SK-MEL-5 (cell line): ENCODE measurements around the gene CCDC183. TPM values are rescaled to one million over a fixed set of nuclear protein-coding genes. Genes with fewer than 3 reads are reported as not detected.
"Not testable (repeated sequence)": the region's sequence is repeated elsewhere in the genome, so short reads cannot be mapped to it uniquely, and the experiment has no call there.

Experiments
- DNase-seq: peaks from one replicate; pipeline ENCODE4 v3.0.0-alpha.2; 2016; ENCODE audit warnings: low read depth, low spot score
- in situ Hi-C: cut with HindIII; loops from 2 replicates; pipeline ENCODE4 v1.10.0; 2016; ENCODE audit warnings: low sequenced_read_pairs, high pct_unique_total_duplicates, low pct_unique_long_range_greater_than_20kb
- total RNA-seq: library from RNA; depleted of rRNA; stranded (reverse); fragments of >200 nt; shearing (Covaris generic); gene quantifications from 2 replicates; pipeline ENCODE4 v1.2.3, GENCODE V29; 2014

The CCDC183 gene
- total RNA-seq, 1 experiment from 2014 or later = 0.42 TPM

- no peak for DNase-seq
- in situ Hi-C loops = no loop called here
Observed at GRCh38 chr9:136826188-136826541, 30.0 kb downstream of the CCDC183 start.

DNA sequence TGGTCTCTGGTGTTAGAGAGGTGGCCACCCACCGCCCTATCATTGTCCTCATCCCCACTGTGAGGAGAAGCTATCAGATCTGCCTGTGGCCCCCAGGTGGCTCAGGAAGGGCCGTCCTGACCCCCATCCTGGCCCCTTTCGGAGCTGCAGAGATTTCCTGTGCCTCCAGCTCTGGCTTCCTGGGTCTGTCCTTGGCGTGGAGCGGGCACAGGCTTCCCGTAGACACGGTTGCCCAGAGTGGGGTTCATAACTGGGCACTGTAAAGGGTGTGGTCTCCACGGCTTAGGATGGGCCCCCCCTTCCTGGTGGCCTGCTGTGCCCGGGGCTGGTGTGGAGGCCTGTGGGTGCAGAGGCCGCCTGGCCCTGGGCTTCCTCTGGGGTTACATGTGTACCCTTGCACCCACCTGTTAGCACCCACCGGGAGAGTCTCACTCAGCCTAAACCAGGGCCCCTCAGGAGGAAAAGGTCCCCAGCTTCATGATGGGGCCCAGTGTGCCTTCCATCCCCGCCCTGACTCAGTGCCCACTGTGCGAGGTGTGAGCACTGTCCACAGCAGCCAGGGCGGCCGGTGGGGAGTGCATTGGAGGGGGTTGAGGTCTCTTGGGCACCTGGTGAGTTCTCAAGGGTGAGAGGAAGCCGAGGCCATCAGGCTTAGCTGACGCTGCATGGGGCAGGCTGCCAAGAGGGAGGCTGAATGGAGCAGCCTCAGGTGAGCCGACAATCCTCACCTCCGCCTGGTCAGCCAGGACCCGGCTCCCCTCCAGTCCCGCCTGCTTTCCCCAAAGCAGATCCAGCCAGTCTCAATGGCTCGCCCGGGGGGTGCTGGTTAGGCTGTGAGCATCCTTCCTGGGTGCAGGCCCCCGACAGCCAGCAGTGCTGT lies 30.8 kb downstream of the CCDC183 start:
- in situ Hi-C loops = no loop called here
- no peak for DNase-seq

- in situ Hi-C loops = no loop called here
- DNase-seq = no peak
Observed at GRCh38 chr9:136827794-136828473, 31.8 kb downstream of the CCDC183 start.

DNA sequence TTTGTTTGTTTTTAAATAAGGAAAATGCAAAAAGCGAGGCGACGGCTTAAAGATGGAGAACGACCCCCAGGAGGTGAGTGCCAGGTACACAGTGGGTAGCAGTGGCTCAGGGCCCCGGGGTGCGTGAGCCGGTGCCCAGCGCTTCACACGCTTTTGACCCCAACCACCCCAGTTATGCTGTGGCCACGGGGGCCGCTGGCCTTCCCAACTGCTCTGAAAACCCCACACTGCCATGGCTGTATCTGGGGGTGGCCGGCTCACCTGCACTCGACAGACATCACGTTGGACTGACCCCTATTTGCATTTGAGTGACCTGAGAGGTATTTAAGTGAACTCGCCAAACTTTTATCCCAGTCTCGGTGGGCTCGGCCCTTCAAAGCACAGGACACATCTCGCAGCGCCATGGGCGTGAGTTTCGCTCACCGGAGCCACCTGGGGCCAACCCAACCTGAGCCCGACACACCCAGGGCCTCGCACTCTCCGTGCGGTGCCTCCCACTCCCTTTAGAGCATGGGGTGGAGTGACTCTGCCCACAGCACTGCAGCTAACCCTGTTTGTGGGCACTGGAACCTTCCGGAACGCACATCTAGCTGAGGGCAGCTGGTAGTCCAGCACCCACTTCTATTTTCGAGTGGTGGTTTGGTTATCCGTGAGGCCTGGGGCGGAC lies 32.5 kb downstream of the CCDC183 start:
- in situ Hi-C loops = no loop called here
- DNase-seq = no peak

- in situ Hi-C loops = no loop called here
- DNase-seq = no peak
Observed at GRCh38 chr9:136829412-136829811, 33.3 kb downstream of the CCDC183 start.

DNA sequence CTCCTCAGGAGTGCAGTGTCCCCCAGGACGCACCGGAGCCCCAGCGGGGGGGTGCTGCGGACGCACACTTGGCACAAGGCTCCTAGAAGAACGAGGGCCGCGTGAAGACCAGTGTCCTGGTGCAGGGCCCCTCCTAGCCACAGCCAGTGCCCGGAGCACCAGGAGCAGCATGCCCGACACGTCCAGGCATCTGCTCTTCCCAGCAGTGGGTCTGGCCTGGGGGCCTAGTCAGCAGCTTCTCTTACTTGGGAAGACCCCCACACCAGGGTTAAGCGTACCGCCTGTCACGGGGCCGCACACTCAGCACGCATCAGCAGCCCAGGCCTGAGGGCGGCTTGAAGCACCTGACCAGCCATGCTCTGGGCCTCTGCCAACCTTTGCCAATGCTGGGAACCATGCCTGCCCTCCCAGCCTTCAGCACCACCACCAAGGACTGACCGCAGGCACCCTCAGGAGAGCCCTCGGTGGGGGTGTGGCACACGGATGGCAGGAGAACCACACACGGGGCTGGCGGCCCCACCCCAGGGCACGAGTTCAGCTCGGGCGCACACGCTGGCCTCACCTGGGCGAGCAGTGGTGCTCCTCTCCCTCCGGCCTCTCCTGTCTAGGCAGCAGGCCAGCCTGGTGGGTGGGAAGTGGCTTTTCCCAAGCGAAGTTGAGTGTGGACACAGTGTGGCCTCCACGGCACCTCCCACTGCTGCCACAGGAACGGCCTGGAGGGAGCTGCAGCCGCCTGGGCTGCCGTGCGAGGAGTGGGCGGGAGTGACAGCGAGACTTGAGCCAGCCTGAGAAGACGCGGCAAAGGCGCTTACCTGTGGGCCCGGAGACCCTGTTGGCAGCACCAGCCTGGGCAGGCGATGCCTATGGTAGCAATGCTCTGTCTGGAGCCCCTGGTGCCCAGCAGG lies 34.1 kb downstream of the CCDC183 start:
- in situ Hi-C loops = no loop called here
- DNase-seq = no peak

DNA sequence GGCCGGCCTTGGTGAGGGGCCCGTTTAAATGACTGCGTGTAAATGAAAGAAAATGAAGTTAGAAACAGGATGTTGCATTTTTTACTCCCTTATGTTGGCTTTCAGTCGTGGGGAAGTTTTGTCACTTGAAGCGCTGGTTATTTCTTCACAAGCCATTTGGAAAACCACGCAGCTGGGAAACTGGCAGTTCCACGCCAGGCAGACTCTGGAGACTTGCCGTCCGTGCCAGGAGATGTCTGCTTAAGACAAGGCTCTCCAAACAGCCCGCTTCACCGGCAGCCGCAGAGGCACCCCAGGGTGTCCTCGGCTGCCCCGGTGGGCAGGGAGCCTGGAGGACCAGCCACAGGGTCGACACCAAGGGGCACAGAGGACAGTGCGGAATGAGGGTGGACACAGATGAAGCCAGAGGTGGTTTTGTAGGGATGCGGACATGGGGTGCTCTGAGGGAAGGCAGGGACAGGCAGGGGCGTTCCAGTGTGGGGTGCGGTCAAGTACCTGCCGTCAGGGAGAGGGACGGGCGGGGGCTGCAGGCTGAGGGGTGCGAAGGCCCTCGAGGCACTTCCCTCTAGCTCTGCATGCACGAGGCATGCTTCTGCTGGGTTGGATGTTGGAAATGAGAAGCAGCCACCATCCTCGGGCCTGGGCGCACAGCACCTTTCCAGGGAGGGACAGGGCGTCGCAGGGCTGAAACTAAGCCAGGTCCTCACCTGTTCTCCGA lies 35.0 kb downstream of the CCDC183 start:
- no peak for DNase-seq
- in situ Hi-C loops = no loop called here

DNA sequence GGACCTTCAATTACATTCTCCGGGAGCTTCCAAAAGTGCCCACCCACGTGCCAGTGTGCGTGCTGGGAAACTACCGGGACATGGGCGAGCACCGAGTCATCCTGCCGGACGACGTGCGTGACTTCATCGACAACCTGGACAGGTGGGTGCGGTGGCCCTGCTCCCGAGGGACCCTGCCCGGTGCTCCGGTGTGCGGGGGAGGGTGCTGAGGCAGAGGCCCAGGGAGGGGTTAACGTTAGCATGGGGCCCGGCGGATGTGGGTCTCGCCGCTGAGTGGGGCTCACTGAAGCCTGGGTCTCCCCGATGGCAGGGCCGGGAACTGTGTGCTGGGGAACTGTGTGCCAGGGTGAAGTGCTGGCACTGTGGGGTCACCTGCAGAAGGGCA lies 35.6 kb downstream of the CCDC183 start:
- no peak for DNase-seq
- in situ Hi-C loops = no loop called here

- no peak for DNase-seq
- in situ Hi-C loops = no loop called here
Observed at GRCh38 chr9:136832581-136832980, 36.4 kb downstream of the CCDC183 start.

DNA sequence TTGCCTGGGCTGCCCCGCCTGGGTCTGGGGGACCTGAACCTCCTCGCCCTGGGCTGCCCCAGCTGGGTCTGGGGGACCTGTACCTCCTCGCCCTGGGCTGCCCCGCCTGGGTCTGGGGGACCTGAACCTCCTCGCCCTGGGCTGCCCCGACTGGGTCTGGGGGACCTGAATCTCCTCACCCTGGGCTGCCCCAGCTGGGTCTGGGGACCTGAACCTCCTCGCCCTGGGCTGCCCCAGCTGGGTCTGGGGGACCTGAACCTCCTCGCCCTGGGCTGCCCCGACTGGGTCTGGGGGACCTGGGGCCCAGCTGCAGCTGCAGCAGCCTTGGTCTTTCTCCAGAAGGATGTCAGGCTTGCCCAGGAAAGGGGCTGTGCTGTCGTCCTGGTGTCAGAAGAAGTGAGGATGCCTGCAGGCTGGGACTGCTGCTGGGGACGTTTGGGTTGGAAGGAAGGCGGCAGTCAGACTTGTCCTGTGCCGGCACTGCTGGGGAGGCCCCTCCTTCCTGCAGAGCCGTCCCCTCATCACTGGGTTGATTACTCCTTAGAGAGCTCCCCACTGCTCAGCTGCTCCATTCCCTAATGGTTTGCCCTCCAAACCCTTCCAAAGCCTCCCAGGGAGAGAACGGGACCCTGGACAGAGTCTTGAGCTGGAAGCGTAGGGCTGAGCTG lies 37.4 kb downstream of the CCDC183 start:
- DNase-seq, in situ Hi-C loops: not testable (repeated sequence)

GRCh38 chr9:136835162-136835931 lies 39.2 kb downstream of the CCDC183 start:
- in situ Hi-C loops = no loop called here

GRCh38 chr9:136835932-136836904 lies 40.1 kb downstream of the CCDC183 start:
- in situ Hi-C loops = no loop called here
- no peak for DNase-seq

More at GRCh38 chr9:136835162-136835931, 39.2 kb downstream of the CCDC183 start:
- no peak for DNase-seq

DNA sequence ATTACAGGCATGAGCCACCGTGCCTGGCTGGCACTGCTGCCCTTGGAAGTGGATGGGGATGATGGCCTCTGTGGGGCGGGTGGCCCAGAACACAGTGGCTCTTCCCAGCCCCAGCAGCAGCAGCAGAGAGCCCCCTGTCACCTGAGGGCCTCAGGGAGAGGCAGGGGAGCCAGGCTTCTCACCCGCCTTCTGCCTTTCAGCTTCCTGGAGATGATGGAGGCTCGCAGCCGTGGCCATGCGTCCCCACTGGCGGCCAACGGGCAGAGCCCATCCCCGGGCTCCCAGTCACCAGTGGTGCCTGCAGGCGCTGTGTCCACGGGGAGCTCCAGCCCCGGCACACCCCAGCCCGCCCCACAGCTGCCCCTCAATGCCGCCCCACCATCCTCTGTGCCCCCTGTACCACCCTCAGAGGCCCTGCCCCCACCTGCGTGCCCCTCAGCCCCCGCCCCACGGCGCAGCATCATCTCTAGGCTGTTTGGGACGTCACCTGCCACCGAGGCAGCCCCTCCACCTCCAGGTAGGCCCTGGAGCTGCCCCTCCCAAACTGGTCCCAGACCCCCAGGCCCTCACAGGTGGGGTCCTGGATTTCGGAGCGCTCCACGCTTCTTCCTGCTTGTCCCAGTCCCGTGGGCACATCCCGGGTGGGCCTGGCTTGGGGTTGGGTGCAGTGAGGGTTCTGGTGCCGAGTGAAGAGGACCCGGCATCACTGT lies 41.2 kb downstream of the CCDC183 start:
- no peak for DNase-seq
- in situ Hi-C loops = no loop called here

DNA sequence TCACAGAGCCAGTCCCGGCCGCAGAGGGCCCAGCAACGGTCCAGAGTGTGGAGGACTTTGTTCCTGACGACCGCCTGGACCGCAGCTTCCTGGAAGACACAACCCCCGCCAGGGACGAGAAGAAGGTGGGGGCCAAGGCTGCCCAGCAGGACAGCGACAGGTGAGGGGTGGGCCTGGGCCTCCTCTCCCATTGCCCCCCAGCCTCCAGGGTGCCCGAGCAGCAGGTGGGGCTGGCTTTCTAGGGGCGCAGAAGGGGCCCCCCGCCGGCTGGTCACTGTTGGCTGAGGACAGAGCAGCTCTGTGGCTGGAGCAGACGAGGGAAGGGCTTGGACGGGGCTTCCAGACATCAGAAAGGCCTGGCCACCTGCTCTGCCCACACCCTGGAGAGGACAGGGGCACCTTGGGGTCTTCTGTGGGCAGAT lies 41.7 kb downstream of the CCDC183 start:
- in situ Hi-C loops, DNase-seq: not testable (repeated sequence)
